HG03103 (cell line): ENCODE measurements around the gene MBTPS1.

ENCODE experiments used
- ATAC-seq: cut with Tn5 transposase; IDR thresholded peaks from one replicate; pipeline ENCODE4 v1.9.1; 2021; ENCODE audit warnings: low read depth; ENCODE audit not compliant: unreplicated experiment

The MBTPS1 gene

GRCh38 chr16:84080378-84080777 is 36.4 kb downstream of the MBTPS1 start:
- ATAC-seq: no peak

- ATAC-seq: no peak
Observed at GRCh38 chr16:84079664-84080063, 37.1 kb downstream of the MBTPS1 start.

DNA sequence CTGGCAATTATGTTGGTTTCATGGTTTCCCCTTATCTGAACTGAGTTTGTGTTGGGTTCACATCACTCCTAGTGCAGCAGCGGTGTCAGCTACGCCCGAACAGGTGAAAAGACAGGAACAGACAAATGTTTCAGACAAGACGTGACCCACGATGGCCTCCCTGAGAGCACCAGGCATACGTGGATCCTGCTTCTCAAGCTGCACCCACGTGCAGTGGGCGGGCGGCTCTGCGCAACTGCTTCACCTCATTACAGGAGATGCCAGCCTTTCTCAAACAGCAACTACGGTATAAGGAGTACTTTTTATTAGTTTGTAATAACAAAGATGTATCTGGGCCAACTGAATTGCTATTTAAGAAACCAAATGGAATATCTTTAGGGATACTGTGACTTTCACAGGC is 41.4 kb downstream of the MBTPS1 start:
- ATAC-seq: no peak

DNA sequence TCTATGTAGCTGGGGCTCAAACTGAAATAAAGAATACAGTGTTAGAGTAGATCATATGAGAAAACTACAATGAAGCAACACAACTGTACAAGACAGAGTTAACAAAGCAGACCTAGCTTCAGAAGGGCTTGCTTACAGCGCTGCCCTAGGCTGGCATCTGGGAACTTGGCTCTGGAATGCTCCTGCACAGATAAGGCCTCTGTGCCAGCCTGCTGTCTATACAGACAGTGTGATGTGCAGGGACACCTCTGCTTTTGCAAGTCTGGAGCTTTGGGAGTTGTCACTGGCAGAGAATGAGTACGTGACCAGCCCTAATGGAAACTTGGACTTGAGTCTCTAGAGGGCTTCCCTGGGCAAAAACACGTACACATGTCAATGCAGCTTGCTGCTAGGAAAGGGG is 42.0 kb downstream of the MBTPS1 start:
- no peak for ATAC-seq

GRCh38 chr16:84072014-84072413 is 44.7 kb downstream of the MBTPS1 start:
- ATAC-seq: no peak

- ATAC-seq: no peak
Observed at GRCh38 chr16:84071121-84071520, 45.6 kb downstream of the MBTPS1 start.

- no peak for ATAC-seq
Observed at GRCh38 chr16:84069540-84069939, 47.2 kb downstream of the MBTPS1 start.

- no peak for ATAC-seq
Observed at GRCh38 chr16:84068783-84069462, 47.8 kb downstream of the MBTPS1 start.

DNA sequence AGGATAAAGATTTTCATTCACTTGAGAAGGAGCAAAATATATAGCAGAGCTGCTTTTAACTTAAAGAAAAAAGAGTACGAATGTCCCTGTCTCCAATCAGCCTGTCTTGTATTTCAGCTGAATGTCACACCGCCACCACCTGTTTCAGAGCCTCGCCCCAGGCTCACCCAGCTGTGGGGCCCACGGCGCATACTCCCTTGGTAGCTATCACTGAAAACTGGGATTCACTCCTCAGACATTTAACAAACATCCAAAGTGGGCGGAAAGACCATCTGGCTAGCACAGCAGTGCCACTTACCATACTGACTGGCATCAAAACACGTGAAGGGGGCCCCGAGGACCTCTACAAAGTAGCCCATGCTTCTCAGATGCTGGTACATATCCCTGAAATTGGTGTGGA is 48.7 kb downstream of the MBTPS1 start:
- no peak for ATAC-seq

DNA sequence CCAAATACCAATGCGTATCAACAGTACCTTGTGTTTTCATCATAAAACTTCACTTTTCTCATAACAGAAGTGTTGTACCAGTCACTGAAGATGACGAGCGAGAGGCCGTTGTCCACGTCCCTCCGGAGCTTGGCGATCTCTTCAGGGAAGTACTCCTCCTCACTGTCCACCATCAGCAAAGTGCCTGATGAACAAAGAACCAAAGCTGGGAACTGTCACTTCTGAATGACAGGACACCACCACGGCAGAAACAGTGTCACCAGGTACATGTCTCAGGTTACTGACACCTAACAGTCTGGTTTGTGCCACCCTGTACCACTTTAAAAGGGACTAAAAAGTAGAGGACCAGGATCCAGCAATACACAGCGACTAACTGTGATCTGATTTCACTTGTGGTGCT is 49.1 kb downstream of the MBTPS1 start:
- no peak for ATAC-seq

- no peak for ATAC-seq
Observed at GRCh38 chr16:84065536-84066132, 51.1 kb downstream of the MBTPS1 start.

GRCh38 chr16:84063980-84064379 is 52.8 kb downstream of the MBTPS1 start:
- no peak for ATAC-seq

GRCh38 chr16:84062734-84063640 is 53.8 kb downstream of the MBTPS1 start:
- ATAC-seq: no peak

DNA sequence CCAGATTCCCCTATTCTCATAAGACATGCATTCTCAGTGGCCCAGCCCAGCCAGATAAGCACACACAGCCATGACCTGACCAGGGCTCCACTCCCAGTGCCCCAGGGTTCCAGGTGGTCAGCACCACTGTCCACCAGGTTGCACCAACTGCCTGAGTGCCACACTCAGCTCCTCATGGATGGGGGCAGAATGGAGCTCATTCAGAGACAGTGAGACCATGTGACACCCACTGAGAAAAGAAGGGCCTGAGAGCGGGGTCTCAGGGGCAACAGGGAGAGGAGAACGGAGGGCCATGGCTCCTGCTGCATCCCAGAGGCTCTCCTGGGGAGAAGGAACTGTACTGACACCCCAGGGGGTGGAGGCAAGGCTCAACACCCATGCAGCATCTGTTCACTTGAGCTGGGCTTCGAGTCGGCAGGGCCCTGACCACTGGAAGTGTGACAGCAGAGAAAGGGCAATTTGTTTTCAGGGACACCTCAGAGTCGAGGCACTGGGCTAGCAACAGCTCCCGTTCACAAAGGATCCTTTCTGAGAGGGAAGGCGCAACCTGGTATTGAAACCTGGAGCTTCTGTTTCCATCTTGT is 55.4 kb downstream of the MBTPS1 start:
- ATAC-seq: no peak

GRCh38 chr16:84059946-84060901 is 56.5 kb downstream of the MBTPS1 start:
- ATAC-seq: no peak

DNA sequence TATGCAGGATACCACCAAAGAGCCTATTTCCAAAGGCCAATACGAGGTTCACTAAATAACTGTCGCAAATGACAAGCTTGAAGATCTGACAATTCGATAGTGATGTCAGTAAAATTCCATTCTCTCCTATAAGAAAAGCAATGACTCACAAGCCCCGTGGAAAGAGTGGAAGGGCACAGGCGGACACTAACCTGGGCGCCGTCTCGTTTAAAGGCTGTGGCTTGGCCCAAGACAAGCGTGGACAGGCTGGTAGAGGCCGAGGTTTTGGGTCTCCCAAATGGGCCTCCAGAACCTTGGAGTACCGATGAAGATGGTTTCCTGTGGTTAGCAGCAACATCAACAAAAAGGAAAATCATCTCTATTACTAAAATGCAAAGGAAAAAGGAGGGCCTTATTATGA is 57.6 kb downstream of the MBTPS1 start:
- no peak for ATAC-seq

DNA sequence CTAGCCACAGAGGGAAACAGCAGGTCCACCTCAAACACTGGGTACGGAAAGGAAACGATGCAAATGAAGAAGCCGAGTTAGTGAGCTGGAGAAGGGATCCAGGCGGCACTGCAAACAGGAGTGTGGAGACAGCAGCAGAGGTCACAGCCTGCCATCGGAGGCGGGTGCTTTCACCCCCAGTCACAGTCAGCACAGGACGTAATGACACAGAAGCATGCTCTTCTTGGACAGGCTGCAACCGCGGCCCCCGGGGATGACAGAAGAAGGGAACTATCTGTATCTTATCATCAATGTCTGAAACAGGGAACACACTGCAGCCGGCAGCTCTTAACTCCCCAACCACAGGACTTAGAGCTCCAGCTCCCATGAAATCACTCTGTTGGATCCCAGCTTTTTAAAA is 58.1 kb downstream of the MBTPS1 start:
- no peak for ATAC-seq

- no peak for ATAC-seq
Observed at GRCh38 chr16:84058211-84058610, 58.5 kb downstream of the MBTPS1 start.

- no peak for ATAC-seq
Observed at GRCh38 chr16:84056933-84057332, 59.8 kb downstream of the MBTPS1 start.
